SU-DHL-6 (cell line): ENCODE results near the gene CTR9.

Source experiments
- H2AFZ ChIP-seq: fragments of 200-600 bp; sonication (generic); 2 replicates; pipeline ENCODE4 v1.6.1; 2014; ENCODE audit warnings: low read depth, mild to moderate bottlenecking, moderate library complexity, mixed read lengths, antibody characterized with exemption, low read length; ENCODE audit not compliant: severe bottlenecking
- H3F3A ChIP-seq: fragments of 200-600 bp; shearing (Covaris generic); 2 replicates; pipeline ENCODE4 v1.6.0; 2016; ENCODE audit warnings: antibody characterized with exemption, mild to moderate bottlenecking; ENCODE audit not compliant: insufficient read depth
- H3K27ac ChIP-seq: fragments of 200-600 bp; sonication (generic); 2 replicates; pipeline ENCODE4 v1.5.1; 2016; ENCODE audit warnings: low read depth, mild to moderate bottlenecking, low read length, moderate library complexity, mixed read lengths
- H3K27me3 ChIP-seq: fragments of 200-600 bp; sonication (generic), shearing (Covaris generic); 2 replicates; pipeline ENCODE4 v1.6.0; 2014; ENCODE audit warnings: mild to moderate bottlenecking, low read length
- H3K36me3 ChIP-seq: fragments of 200-600 bp; sonication (generic); 2 replicates; pipeline ENCODE4 v1.6.1; 2014; ENCODE audit warnings: mild to moderate bottlenecking, low read length, mixed read lengths
- H3K4me2 ChIP-seq: fragments of 300-600, 200-600 bp; shearing (Covaris generic), sonication (generic); 2 replicates; pipeline ENCODE4 v1.6.0; 2014; ENCODE audit warnings: low read length, low read depth, mild to moderate bottlenecking; ENCODE audit not compliant: poor library complexity, severe bottlenecking
- H3K4me3 ChIP-seq: fragments of 200-600 bp; sonication (generic); 2 replicates; pipeline ENCODE4 v1.5.1; 2014; ENCODE audit warnings: antibody characterized with exemption, low read length, mild to moderate bottlenecking, mixed read lengths; ENCODE audit not compliant: insufficient read depth, poor library complexity, severe bottlenecking
- H3K79me2 ChIP-seq: fragments of 200-600 bp; sonication (generic); 2 replicates; pipeline ENCODE4 v1.6.1; 2014; ENCODE audit warnings: mild to moderate bottlenecking, low read length, moderate library complexity; ENCODE audit not compliant: insufficient read depth
- H3K9ac ChIP-seq: fragments of 200-600 bp; sonication (generic); 2 replicates; pipeline ENCODE4 v1.7.0; 2014; ENCODE audit warnings: mild to moderate bottlenecking, low read length
- H3K9me2 ChIP-seq: fragments of 200-600 bp; sonication (generic); replicated peaks from 2 replicates; pipeline ENCODE4 v1.6.1; 2014; ENCODE audit warnings: low read length; ENCODE audit not compliant: insufficient read depth
- H3K9me3 ChIP-seq: fragments of 200-600 bp; sonication (generic); 2 replicates; pipeline ENCODE4 v1.6.1; 2014; ENCODE audit warnings: low read length, mixed read lengths; ENCODE audit not compliant: insufficient read depth
- H4K20me1 ChIP-seq: fragments of 200-600 bp; sonication (generic); 2 replicates; pipeline ENCODE4 v1.6.1; 2014; ENCODE audit warnings: low read depth, mild to moderate bottlenecking, antibody characterized with exemption, low read length, moderate library complexity, mixed read lengths
- EZH2phosphoT487 ChIP-seq: fragments of 200-600 bp; sonication (generic), shearing (Covaris generic); conservative IDR thresholded peaks from 2 replicates; pipeline ENCODE4 v1.6.1; 2018; ENCODE audit warnings: mild to moderate bottlenecking, antibody characterized with exemption, low read length, moderate library complexity, mixed read lengths
- TF ChIP-seq, protein P1 (sequence below): fragments of 200-600 bp; sonication (generic); IDR thresholded peaks from one replicate; pipeline ENCODE4 v1.5.1; 2017; ENCODE audit warnings: antibody characterized with exemption, mild to moderate bottlenecking, low read length, moderate library complexity; ENCODE audit not compliant: insufficient read depth, poor library complexity, severe bottlenecking

CTR9 gene

DNA sequence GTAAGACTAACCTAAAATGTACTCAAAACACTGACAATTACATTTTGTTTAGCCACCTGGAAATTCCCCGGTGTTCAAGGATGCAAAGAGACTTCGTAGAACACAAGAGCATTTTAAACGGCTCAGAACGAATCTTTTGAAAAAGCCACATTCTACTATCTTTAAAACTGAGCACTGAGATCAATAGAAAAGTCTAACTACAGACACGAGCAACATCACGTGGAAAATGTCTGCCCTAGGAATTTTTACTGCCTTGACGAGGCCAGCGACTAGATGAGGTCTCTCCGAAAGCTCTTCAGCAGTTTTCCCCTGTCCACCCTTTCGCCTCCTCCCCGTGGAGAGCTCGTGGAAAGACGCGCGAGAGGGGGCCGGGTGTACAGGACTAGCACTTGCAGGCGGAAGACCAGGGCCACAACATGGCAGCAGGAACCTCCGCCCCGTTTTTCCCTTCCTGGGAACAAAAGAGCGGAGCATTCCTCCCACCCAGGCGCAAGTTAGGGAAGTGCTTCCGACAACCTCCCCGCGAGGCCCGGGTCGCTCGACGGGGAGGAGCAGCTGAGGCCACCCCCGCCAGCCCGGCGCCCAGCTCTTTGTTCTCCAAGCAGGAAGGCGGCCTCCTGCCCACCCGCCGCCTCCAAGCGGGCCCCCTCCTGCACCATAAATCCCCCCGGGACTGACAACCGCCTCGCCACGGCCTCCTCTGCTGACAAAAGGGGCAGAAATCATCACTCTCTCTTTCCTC, 56.6 kb downstream of the CTR9 start:
- H3K9me2 ChIP-seq, result no peaks in the 10 kb centered on the region
- H3K79me2 ChIP-seq, result peaks cover 36% of the 10 kb centered on the region
- H3K4me2 ChIP-seq, result peak overlapping the region; percentile 87
- no peaks in the 10 kb centered on the region; the same call in 1 of the 2 replicates for H4K20me1 ChIP-seq
- H3K27ac ChIP-seq, result peak overlapping the region; percentile 83
- H3F3A ChIP-seq, result peaks cover 38% of the 10 kb centered on the region
- peak overlapping the region; percentile 99 for H3K9ac ChIP-seq
- no peak for TF ChIP-seq EZH2phosphoT487
- TF ChIP-seq, protein P1, sequence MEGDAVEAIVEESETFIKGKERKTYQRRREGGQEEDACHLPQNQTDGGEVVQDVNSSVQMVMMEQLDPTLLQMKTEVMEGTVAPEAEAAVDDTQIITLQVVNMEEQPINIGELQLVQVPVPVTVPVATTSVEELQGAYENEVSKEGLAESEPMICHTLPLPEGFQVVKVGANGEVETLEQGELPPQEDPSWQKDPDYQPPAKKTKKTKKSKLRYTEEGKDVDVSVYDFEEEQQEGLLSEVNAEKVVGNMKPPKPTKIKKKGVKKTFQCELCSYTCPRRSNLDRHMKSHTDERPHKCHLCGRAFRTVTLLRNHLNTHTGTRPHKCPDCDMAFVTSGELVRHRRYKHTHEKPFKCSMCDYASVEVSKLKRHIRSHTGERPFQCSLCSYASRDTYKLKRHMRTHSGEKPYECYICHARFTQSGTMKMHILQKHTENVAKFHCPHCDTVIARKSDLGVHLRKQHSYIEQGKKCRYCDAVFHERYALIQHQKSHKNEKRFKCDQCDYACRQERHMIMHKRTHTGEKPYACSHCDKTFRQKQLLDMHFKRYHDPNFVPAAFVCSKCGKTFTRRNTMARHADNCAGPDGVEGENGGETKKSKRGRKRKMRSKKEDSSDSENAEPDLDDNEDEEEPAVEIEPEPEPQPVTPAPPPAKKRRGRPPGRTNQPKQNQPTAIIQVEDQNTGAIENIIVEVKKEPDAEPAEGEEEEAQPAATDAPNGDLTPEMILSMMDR, result no peak
- peak overlapping the region; percentile 93 for H3K4me3 ChIP-seq
- no peak overlapping the region for H2AFZ ChIP-seq
- H3K9me3 ChIP-seq, result no peaks in the 10 kb centered on the region
- H3K27me3 ChIP-seq, result no peaks in the 10 kb centered on the region
- peaks cover 48% of the 10 kb centered on the region for H3K36me3 ChIP-seq

DNA sequence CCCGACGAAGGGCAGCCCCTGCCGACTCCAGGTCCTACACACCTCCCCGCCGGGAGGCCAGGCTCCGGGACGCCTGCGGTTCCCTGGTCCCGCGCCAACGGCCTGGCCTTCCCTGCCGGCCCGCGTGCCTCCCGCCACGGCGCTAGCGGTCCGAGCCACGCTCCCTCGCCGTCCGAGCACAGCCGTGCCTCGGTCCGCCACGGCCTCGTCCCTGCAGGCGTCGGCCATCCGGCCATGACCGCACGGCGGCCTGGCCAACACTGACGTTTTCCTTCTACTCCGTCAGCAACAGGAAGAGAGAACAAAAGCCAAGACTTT, 57.1 kb downstream of the CTR9 start:
- no peaks in the 10 kb centered on the region; the same call in 1 of the 2 replicates for H4K20me1 ChIP-seq
- H3K9ac ChIP-seq, result peak overlapping the region; percentile 99
- TF ChIP-seq, protein P1, result no peak
- TF ChIP-seq EZH2phosphoT487, result no peak
- peaks cover 43% of the 10 kb centered on the region for H3K36me3 ChIP-seq
- H3K9me2 ChIP-seq, result no peaks in the 10 kb centered on the region
- peak overlapping the region; percentile 87 for H3K4me2 ChIP-seq
- H3K79me2 ChIP-seq, result peaks cover 36% of the 10 kb centered on the region
- peak overlapping the region; percentile 93 for H3K4me3 ChIP-seq
- H3K27me3 ChIP-seq, result no peaks in the 10 kb centered on the region
- peak overlapping the region; percentile 83 for H3K27ac ChIP-seq
- H3F3A ChIP-seq, result peaks cover 38% of the 10 kb centered on the region
- H2AFZ ChIP-seq, result peak overlapping the region; percentile 50
- H3K9me3 ChIP-seq, result no peaks in the 10 kb centered on the region

DNA sequence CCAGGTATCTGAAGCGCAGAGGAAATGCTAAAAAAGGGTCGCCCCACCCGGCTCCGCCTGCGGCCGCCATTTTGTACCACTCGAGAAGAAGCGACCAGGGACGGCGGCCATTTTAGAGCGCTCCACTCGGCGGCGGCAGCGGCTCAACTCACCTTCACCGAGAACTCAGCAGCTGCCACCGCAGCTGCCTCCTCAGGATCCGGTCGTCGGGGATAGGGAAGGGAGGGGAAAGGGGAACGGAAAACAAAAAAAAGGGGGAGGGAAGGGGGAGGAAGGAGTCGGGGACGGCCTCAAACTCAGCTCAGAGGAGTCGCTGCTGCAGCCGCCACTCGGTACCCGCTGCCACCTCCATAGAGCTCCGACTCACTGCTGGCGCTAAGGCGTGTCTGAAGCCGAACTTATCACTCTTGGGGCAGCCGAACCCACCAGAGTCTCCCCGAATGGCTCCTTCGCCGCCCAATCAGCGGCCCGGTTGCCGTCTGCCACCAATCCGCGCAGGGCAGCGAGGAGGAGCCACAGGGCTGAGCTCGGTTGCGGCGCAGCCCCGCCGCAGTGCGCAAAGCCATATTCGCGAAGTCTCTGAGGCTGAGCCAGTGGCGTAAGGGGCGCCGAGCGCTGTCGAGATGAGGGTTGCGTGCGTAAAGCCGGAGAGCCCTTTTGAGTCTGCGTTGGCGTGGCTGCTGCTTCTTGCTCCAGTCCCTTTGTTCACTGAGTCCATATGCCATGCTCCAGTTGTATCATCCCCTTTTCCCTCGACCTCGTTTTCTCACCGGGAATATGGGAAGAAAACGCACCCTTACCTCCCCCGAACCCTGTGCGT, 57.7 kb downstream of the CTR9 start, which contains the start of gene EIF4G2:
EIF4G2 (minus strand) TSS at position 374 of the 820 bp plus-strand sequence.
- peak within 1 kb of the TSS; percentile 83 for H3K27ac ChIP-seq
- peak within 1 kb of the TSS; percentile 95 for H2AFZ ChIP-seq
- TF ChIP-seq, protein P1, result no peak
- TF ChIP-seq EZH2phosphoT487, result no peak

More for the DNA sequence above, 57.7 kb downstream of the CTR9 start, which contains the start of gene EIF4G2:
- no peaks in the 10 kb centered on the region; the same call in 1 of the 2 replicates for H4K20me1 ChIP-seq
- H3K27me3 ChIP-seq, result no peaks in the 10 kb centered on the region
- H3K4me3 ChIP-seq, result peak within 1 kb of the TSS; percentile 93
- peaks cover 35% of the 10 kb centered on the region for H3F3A ChIP-seq
- H3K9me3 ChIP-seq, result no peaks in the 10 kb centered on the region
- H3K79me2 ChIP-seq, result peaks cover 36% of the 10 kb centered on the region
- H3K9me2 ChIP-seq, result no peaks in the 10 kb centered on the region
- peaks cover 37% of the 10 kb centered on the region for H3K36me3 ChIP-seq
- peak within 1 kb of the TSS; percentile 87 for H3K4me2 ChIP-seq
- peak within 1 kb of the TSS; percentile 99 for H3K9ac ChIP-seq
